Putamen (tissue), 1 donor: ENCODE measurements around the gene SSRP1.
"Not testable (repeated sequence)": the region's sequence is repeated elsewhere in the genome, so short reads cannot be mapped to it uniquely, and the experiment has no call there.

ENCODE experiments used
- DNase-seq: peaks from one replicate; pipeline ENCODE4 v3.0.0-alpha.2; 2016; ENCODE audit warnings: low spot score

SSRP1 gene

GRCh38 chr11:57300785-57301184 is 34.9 kb downstream of the SSRP1 start:
- DNase-seq = no peak

GRCh38 chr11:57299150-57299737 is 36.4 kb downstream of the SSRP1 start:
- no peak for DNase-seq

GRCh38 chr11:57297221-57297620 is 38.5 kb downstream of the SSRP1 start:
- DNase-seq = no peak

DNA sequence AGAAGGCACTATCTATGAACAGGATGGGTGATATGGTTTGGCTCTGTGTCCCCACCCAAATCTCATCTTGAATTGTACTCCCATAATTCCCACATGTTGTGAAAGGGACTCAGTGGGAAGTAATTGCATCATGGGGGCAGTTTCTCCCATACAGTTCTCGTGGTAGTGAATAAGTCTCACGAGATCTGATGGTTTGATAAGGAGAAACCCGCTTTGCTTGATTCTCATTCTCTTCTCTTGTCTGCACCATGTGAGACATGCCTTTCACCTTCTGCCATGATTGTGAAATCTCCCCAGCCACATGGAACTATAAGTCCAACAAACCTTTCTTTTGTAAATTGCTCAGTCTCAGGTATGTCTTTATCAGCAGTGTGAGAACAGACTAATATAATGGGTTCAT is 39.5 kb downstream of the SSRP1 start:
- DNase-seq = not testable (repeated sequence)

GRCh38 chr11:57294225-57295131 is 41.2 kb downstream of the SSRP1 start:
- DNase-seq = peak; percentile 20

- no peak for DNase-seq
Measured at GRCh38 chr11:57290288-57290687, 45.4 kb downstream of the SSRP1 start.

DNA sequence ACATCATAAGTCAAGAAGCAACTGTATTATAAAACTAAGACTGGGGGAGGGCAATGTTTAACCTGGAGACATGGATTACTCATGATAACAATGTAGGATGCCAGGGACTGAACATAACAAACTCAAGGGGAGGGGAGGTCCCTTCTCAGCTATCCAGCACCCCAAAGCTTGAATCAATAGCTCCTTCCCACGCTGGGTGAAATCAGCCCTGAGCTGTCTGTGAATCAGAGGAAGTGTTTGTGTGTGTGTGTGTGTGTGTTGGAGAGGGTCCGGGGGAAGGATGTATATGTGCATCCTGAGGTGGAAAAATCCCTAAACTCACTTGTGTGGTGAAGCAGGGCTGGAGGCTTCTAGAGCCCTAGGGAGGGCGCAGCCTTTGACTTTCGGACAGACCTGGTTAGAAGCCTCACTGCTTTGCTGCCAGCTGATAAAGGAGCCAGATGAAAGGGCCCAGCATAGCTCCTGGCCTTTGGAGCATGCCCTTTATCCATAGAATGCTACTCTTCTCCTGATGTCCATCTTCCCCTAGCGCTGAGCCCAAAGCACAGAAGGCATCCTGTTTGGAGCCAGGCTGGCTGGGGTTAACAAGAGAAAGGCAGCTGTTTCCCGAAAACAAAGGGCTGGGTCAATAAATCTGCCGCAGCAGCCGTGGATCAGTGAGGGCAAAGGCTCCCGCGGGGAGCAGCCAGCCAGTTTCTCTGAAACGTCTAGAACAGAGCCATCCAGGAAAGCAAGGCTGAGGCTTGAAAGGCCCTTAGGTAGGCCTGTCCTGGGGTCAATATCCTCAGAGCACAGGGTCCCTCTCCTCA is 46.7 kb downstream of the SSRP1 start:
- DNase-seq = no peak

DNA sequence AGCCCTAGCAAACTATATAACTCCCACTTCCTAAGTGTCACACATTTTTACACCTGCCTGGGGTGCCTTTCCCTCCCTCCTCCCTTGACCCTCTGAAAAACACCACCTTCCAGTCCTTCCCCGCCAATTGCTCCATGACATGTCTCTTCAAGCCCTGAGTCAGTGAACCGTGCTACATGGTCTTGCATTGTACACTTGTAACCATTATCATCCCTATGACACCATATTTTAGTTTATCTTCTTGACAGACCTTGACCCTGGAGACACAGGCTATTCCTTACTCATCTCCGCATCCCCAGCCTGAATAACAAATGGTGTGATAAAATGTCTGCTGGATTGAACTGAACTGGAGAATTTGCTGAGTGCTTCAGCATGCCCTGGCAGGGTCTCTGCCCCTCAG is 47.8 kb downstream of the SSRP1 start:
- no peak for DNase-seq

GRCh38 chr11:57283231-57283990 is 52.3 kb downstream of the SSRP1 start:
- DNase-seq = no peak

DNA sequence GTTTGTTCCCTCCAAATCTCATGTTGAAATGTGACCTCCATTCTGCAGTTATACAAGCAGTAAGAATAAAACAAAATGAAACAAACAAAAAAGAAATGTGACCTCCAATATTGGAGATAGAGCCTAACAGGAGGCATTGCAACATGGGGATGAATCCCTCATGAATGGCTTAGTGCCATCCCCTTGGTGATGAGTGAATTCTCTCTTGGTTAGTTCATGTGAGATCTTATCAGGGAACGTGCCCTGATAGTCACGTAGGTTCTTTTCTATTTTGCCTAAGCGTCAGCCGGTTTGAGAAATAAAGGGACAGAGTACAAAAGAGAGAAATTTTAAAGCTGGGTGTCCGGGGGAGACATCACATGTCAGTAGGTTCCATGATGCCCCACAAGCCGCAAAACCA is 54.1 kb downstream of the SSRP1 start:
- not testable (repeated sequence) for DNase-seq

DNA sequence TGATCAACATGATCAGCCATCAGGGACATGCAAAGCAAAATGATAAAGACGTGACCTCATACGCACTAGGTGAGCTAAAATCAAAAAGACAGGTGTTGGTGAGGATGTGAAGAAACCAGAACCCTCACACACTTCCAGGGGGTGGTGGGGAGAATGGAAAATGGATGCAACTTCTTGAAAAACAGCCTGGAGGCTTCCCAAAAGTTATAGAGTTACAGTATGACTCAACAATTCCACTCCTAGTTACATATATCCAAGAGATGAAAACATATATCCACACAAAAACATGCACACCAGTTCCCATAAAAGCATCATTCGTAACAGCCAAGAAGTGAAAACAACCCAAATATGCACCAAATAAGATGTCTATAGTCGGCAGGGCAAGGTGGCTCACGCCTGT is 56.6 kb downstream of the SSRP1 start:
- no peak for DNase-seq

DNA sequence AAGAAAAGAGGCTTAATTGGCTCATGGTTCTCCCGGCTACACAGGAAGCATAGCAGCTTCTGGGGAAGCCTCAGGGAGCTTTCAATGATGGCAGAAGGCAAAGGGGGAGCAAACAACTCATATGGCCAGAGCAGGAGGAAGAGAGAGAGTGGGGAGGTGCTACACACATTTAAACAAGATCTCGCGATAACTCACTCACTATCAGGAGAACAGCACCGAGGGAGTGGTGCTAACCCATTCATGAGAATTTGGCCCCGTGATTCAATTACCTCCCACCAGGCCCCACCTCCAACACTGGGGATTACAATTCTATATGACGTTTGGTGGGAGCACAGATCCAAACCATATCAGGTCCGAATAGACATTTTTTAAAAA is 57.0 kb downstream of the SSRP1 start:
- no peak for DNase-seq

GRCh38 chr11:57277845-57278720 is 57.6 kb downstream of the SSRP1 start:
- peak; percentile 33 for DNase-seq

DNA sequence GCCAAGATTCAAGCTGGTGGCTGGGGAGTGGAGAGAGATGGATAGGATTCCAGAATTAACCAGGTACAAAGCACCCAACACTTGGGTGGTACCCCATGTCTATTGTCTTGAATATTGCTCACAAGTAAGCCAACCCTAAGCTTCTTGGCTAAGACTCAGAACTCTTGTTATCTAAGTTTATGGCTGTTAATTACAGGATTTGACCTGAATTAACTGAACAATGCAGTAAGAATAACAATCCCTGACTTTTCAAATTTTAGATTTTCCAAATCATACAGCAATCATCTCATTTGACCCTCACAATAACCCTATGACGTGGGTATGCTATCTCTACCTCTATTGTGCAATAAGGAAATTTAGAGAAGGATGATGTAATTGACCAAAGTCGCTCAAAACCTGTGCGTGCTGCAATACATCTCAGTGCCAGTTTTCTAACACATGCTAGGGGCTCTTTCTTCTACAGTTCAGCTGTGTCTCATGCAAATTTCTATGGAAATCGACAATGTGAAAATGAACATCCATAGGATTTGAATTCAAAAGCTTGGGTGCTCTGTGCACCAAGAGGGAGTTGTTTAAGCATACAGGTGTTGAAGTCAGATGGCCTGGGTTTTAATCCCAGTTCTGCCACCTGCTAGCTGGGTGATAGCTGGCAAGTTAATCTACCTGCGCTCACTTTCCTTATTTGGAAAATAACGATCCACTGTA is 58.6 kb downstream of the SSRP1 start:
- no peak for DNase-seq

DNA sequence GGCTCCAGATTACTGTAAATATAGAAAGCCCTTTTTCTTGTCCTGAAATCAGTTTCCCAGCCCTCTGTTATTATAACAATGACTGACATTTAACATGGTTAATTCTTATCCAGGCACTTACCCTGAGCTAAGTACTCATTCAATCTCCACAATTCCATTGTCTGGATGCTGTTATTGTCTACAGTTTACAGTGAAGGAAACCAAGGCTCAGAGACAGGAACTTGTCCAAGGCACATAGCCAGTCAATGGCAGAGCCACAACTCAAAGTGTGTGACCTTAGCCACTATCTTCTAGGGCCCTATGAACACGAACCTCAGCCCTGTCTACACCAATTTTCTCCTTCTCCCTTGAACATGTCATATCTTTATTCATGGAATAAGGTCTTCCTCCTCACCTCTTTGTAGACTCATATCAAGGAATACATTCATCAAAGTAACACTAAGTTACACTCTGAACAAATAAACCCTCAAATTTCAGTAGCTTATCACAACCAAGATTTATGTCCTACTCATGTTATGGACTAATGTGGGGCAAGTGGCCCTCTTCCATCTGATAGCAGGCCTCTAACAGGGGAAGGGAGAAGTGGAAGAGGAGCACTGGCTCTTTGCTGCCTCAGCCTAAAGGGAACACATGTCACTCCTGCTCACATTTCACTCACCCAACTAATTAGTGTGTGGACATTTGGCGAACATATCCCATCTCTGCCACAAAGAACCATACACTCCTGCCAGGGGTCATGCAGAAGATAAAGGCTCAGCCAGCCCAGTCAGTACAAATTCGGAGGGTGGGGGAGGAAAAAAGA is 59.3 kb downstream of the SSRP1 start:
- DNase-seq = no peak
